Naive B cell (primary cell): ENCODE measurements around the gene EVI2B. TPM values are rescaled to one million over a fixed set of nuclear protein-coding genes. Genes with fewer than 3 reads are reported as not detected.
"Not testable (repeated sequence)": the region's sequence is repeated elsewhere in the genome, so short reads cannot be mapped to it uniquely, and the experiment has no call there.

Experiments used
- ATAC-seq, 2 donors: fragments of 150-1000 bp; cut with Tn5 transposase; 2 replicates each; pipeline ENCODE4 v1.10.0; 2021; ENCODE audit warnings: low read depth in 2 of 2, mild to moderate bottlenecking in 2 of 2, moderate library complexity in 2 of 2
- DNase-seq: peaks from one replicate; pipeline ENCODE4 v3.0.0; 2022
- H3K27ac Mint-ChIP-seq, 6 donors: one replicate each; pipeline ENCODE4 v1.8.0; 2020 to 2022; ENCODE audit warnings: mild to moderate bottlenecking in 6 of 6, mixed read lengths in 6 of 6, moderate library complexity in 5 of 6, inconsistent platforms in 2 of 6
- H3K27me3 Mint-ChIP-seq, 3 donors: one replicate each; pipeline ENCODE4 v1.8.0; 2021 to 2022; ENCODE audit warnings: mixed read lengths in 3 of 3, mild to moderate bottlenecking in 1 of 3
- H3K36me3 Mint-ChIP-seq, 2 donors: one replicate each; pipeline ENCODE4 v1.8.0; 2020 to 2022; ENCODE audit warnings: mixed read lengths in 2 of 2, inconsistent platforms in 1 of 2, mild to moderate bottlenecking in 1 of 2
- H3K4me1 Mint-ChIP-seq, 3 donors: one replicate each; pipeline ENCODE4 v1.8.0; 2020 to 2022; ENCODE audit warnings: mixed read lengths in 3 of 3, inconsistent platforms in 1 of 3, mild to moderate bottlenecking in 1 of 3, moderate library complexity in 1 of 3
- H3K4me3 Mint-ChIP-seq, 8 donors: one replicate each; pipeline ENCODE4 v1.8.0; 2020 to 2022; ENCODE audit warnings: mild to moderate bottlenecking in 8 of 8, mixed read lengths in 8 of 8, moderate library complexity in 8 of 8, inconsistent platforms in 2 of 8
- H3K9me3 Mint-ChIP-seq, 7 donors: one replicate each; pipeline ENCODE4 v1.8.0; 2020 to 2022; ENCODE audit warnings: mixed read lengths in 7 of 7, mild to moderate bottlenecking in 5 of 7, inconsistent platforms in 2 of 7, moderate library complexity in 1 of 7
- polyA plus RNA-seq, 6 donors: library from polyadenylated mRNA; unstranded; fragments of 300-500 nt; fragmentation: Illumina TruSeq; gene quantifications; one replicate each; pipeline ENCODE4 v1.2.3, GENCODE V29; 2021; ENCODE audit warnings: low read depth in 6 of 6

The EVI2B gene
- polyA plus RNA-seq, 6 donors from 2014 or later, result 146 to 201 (median 184) TPM

DNA sequence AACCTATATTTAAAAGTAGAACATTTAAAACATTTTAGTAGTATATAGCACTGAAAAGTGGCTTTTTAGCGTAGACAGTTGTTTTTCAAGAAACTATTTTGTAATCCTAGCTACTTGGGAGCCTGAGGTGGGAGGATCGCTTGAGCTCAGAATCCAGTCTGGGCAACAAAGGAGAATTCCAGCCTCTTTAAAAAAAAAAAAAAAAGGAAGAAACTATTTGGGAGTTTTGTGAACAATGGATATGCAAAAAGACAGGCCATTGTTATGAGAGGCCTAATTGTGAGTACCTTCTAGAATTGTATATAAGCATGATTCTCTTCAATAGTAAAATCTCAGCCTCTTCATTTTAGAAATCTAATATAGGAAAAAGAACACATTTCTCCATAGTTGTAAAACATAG, 34.5 kb downstream of the EVI2B start:
- Mint-ChIP-seq H3K4me1 (no peaks in the 10 kb centered on the region), H3K9me3 (peaks cover 0 to 3% (median 0%) of the 10 kb centered on the region in 7 donors), H3K4me3 (no peak overlapping the region), H3K36me3 (peaks cover 0 to 13% of the 10 kb centered on the region in 2 donors), H3K27me3 (no peaks in the 10 kb centered on the region), H3K27ac (no peak overlapping the region)
- DNase-seq (no peak), ATAC-seq (no peak)

DNA sequence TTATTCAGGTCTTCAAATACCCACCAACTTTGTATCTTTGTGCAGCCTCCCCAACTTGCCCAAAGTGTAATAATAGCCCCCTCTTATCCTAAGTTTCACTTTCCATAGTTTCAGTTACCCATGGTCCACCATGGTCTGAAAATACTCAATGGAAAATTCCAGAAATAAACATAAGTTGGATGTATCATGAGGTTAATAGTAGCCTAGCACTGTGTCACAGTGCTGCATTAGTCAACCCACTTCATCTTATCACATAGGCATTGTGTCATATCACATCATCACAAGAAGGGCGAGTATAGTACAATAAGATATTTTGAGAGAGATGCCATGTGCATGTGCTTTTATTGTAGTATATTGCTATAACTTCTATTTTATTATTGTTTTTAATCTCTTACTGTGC, 38.7 kb downstream of the EVI2B start:
- H3K27me3 Mint-ChIP-seq, result no peaks in the 10 kb centered on the region
- ATAC-seq (no peak), DNase-seq (no peak)
- no peak overlapping the region for H3K27ac Mint-ChIP-seq
- no peaks in the 10 kb centered on the region for H3K9me3 Mint-ChIP-seq
- peaks cover 0 to 13% of the 10 kb centered on the region in 2 donors for H3K36me3 Mint-ChIP-seq
- no peak overlapping the region for H3K4me3 Mint-ChIP-seq
- no peaks in the 10 kb centered on the region for H3K4me1 Mint-ChIP-seq

DNA sequence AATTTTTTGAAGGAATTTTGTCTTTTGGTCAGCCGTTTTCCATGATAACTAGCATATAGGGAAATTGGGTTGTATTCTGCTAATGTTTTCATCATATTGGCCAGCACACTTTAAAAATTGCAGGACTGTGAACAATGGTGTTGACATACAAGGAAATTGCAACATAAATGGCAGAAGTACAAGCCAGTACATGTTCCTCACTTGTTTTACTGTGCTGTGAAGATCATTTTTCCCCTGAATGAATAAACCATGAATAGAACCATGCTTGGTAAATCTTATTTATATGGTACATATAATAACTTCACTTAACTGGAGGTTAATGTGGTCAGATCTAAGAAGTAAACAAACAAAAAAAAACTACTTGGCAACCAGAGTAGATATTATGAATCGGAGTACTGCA, 39.6 kb downstream of the EVI2B start:
- no peak overlapping the region for H3K27ac Mint-ChIP-seq
- no peaks in the 10 kb centered on the region for H3K4me1 Mint-ChIP-seq
- H3K36me3 Mint-ChIP-seq, result peaks cover 0 to 19% of the 10 kb centered on the region in 2 donors
- DNase-seq, result no peak
- no peaks in the 10 kb centered on the region for H3K27me3 Mint-ChIP-seq
- ATAC-seq, result no peak
- H3K4me3 Mint-ChIP-seq, result no peak overlapping the region
- no peaks in the 10 kb centered on the region for H3K9me3 Mint-ChIP-seq

DNA sequence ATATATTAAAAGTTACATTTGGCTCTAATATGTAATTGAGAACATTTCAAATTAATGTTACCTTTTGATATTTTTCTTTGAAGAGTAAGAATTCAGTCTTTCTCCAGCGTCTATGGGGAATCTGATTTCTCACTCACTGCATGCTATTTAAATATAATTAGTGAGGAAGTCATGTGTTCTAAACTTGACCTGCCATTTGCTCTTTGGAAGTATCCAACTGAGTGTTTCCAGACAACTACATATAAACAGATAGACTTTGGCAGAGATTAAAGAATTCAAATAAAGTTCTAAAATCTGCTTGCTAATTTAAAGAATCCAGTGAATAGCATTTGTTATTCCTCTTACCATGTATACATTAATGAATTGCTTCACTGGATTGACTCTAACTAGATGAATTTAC, 40.3 kb downstream of the EVI2B start:
- Mint-ChIP-seq H3K36me3 (peaks cover 0 to 22% of the 10 kb centered on the region in 2 donors), H3K27me3 (no peaks in the 10 kb centered on the region), H3K9me3 (no peaks in the 10 kb centered on the region), H3K4me3 (no peak overlapping the region), H3K27ac (no peak overlapping the region), H3K4me1 (no peaks in the 10 kb centered on the region)
- ATAC-seq (no peak), DNase-seq (no peak)

DNA sequence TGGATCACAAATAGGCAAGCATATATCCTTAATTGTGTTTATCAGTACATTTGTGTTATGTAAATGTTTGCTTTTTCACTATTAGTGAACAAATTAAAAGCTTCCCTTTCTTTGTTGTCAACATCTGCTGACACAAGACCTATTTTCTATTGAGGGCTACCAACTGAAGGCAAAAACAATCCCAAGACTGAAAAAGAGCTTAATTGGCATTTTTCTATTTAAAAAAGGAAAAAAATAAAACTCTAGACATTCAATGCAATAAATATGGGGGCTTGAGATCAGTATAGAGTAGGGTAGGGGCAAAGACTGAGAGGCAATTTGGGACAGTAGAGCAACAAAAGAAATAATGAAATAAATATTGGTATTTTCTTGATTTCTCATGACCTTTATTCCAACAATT, 41.1 kb downstream of the EVI2B start:
- no peak overlapping the region for H3K4me3 Mint-ChIP-seq
- no peak for ATAC-seq

DNA sequence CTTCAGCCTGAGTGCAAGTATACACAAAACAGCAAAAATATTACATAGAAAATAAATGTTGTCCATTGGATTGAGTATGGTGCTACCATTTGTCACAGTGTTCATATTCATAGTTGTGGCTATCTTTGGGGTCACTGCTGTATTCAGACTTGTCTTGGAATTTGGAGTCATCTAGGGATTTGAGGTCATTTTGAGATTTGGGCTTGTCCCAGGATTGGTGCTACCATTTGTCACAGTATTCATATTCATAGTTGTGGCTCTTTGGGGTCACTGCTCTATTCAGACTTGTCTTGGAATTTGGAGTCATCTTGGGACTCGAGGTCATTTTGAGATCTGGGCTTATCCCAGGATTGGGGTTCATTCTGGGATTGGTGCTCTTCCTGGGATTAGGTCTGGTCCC, 41.6 kb downstream of the EVI2B start:
- H3K4me3 Mint-ChIP-seq, result no peak overlapping the region
- H3K27me3 Mint-ChIP-seq, result no peaks in the 10 kb centered on the region
- no peak for DNase-seq
- H3K4me1 Mint-ChIP-seq, result no peaks in the 10 kb centered on the region
- peak overlapping the region in 1 of 6 donors; percentile 71 for H3K27ac Mint-ChIP-seq
- H3K36me3 Mint-ChIP-seq, result peaks cover 8 to 14% of the 10 kb centered on the region in 2 donors
- no peaks in the 10 kb centered on the region for H3K9me3 Mint-ChIP-seq
- no peak for ATAC-seq

More for the DNA sequence above, 41.1 kb downstream of the EVI2B start:
- Mint-ChIP-seq H3K27ac (peak overlapping the region in 1 of 6 donors; percentile 76), H3K9me3 (no peaks in the 10 kb centered on the region), H3K36me3 (peaks cover 3 to 18% of the 10 kb centered on the region in 2 donors), H3K27me3 (no peaks in the 10 kb centered on the region), H3K4me1 (no peaks in the 10 kb centered on the region)
- no peak for DNase-seq

DNA sequence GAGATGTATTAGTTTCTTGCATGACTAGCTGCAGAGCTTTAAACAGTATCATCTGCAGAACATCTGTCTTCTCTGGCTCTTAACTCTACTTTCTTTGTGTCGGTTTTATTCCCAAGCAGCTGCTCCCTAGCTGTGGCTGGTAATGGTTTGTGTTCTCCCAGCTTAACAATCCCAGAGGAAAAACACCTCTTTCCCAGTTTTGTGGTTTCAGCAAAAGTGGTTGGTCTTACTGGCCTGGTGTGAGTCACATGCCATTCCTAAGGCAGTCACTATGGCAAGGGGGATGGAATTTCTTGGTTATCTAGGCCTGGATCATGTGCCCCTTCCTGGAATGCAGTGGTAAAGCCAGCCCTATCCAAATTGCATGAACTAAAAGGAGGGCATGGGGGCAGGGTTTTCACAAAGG, 44.3 kb downstream of the EVI2B start:
- ATAC-seq, result no peak
- H3K27ac Mint-ChIP-seq, result no peak overlapping the region
- H3K9me3 Mint-ChIP-seq, result no peaks in the 10 kb centered on the region
- no peak for DNase-seq
- no peaks in the 10 kb centered on the region for H3K27me3 Mint-ChIP-seq
- no peak overlapping the region for H3K4me3 Mint-ChIP-seq
- peaks cover 8 to 16% of the 10 kb centered on the region in 2 donors for H3K36me3 Mint-ChIP-seq
- H3K4me1 Mint-ChIP-seq, result peaks cover 0 to 7% (median 0%) of the 10 kb centered on the region in 3 donors

DNA sequence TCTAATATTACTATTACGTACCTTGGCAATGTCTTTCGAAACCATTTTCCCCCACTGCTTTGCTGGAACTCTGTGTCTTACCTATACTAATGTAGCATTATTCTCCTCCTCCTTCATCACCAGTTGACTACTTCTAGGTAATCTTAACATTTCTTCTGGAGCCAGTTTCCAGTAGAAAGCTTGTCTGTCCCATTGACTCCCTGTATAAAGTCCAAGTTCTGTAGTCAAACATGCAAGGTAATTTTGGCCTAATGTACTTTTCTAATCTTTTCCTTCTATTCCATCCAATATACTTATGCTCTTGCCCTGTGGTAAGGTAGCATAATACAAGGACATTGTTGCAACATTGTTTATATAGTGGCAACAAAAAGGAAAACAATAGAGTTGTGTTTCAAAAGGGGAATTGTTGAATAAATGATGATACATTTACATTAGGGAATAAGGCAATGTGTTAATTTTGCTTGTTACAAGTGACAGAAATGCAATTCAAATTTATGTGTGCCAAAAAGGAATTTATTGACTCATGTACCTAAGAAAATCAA, 44.7 kb downstream of the EVI2B start:
- Mint-ChIP-seq H3K27me3 (no peaks in the 10 kb centered on the region), H3K9me3 (no peaks in the 10 kb centered on the region), H3K36me3 (peaks cover 8 to 16% of the 10 kb centered on the region in 2 donors), H3K4me3 (no peak overlapping the region), H3K4me1 (peaks cover 0 to 7% (median 0%) of the 10 kb centered on the region in 3 donors), H3K27ac (no peak overlapping the region)
- DNase-seq, result no peak
- no peak for ATAC-seq

DNA sequence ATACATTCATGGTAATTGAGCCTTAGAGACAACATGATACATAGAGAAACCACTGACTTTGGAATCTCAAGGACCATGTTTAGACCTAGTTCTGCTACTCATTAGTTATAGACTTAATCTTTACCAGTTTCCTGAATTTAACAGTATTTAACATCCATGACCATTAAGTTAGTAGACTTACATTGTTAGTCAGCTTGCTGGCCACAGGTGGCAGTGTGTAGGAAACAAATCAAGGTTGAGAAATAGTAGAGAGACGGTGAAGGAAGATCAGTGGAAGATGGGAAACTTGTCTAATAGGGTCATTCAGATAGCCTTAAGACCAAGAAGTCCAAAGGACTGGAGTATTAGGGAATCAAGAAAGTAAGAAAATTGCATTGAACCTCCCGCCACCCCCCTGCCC, 47.8 kb downstream of the EVI2B start:
- peaks cover 0 to 7% (median 0%) of the 10 kb centered on the region in 3 donors for H3K4me1 Mint-ChIP-seq
- H3K4me3 Mint-ChIP-seq, result no peak overlapping the region
- H3K27ac Mint-ChIP-seq, result no peak overlapping the region
- H3K27me3 Mint-ChIP-seq, result no peaks in the 10 kb centered on the region
- peaks cover 8 to 16% of the 10 kb centered on the region in 2 donors for H3K36me3 Mint-ChIP-seq
- DNase-seq (peak; percentile 1), ATAC-seq (no peak)
- no peaks in the 10 kb centered on the region for H3K9me3 Mint-ChIP-seq

DNA sequence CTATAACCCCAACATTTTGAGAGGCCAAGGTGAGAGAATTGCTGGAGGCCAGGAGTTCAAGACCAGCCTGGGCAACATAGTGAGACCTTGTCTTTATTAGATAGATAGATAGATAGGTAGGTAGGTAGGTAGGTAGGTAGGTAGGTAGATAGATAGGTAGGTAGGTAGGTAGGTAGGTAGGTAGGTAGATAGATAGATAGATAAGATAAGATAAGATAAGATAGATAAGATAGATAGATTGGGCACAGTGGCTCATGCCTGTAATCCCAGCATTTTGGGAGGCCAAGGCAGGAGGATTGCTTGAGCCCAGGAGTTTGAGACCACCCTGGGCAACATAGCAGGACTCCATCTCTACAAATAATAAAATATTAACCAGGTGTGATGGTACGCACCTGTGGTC, 50.9 kb downstream of the EVI2B start:
- H3K4me1 Mint-ChIP-seq, H3K9me3 Mint-ChIP-seq, H3K27me3 Mint-ChIP-seq, H3K4me3 Mint-ChIP-seq, ATAC-seq, H3K36me3 Mint-ChIP-seq, DNase-seq: not testable (repeated sequence)
- H3K27ac Mint-ChIP-seq, result peak overlapping the region in 1 of 6 donors; percentile 69

DNA sequence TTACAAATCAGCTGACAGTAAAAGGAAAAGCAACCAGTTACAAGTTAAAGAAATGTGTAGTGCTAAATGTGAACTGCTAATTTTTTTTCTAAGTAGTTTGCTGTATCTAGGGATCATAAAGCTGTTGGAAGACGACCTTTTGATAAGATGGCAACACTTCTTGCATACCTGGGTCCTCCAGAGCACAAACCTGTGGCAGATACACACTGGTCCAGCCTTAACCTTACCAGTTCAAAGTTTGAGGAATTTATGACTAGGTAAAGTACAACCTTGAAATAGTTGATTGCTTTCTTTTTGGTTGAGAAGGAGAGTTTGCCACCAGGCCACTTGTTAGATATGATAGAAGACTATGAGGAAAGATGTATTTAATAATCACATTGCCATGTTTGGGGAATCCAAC, 52.3 kb downstream of the EVI2B start:
- no peak overlapping the region for H3K27ac Mint-ChIP-seq
- no peaks in the 10 kb centered on the region for H3K9me3 Mint-ChIP-seq
- H3K4me1 Mint-ChIP-seq, result peaks cover 0 to 7% (median 0%) of the 10 kb centered on the region in 3 donors
- DNase-seq (no peak), ATAC-seq (no peak)
- H3K36me3 Mint-ChIP-seq, result peaks cover 0 to 3% of the 10 kb centered on the region in 2 donors
- H3K4me3 Mint-ChIP-seq, result no peak overlapping the region
- H3K27me3 Mint-ChIP-seq, result no peaks in the 10 kb centered on the region

DNA sequence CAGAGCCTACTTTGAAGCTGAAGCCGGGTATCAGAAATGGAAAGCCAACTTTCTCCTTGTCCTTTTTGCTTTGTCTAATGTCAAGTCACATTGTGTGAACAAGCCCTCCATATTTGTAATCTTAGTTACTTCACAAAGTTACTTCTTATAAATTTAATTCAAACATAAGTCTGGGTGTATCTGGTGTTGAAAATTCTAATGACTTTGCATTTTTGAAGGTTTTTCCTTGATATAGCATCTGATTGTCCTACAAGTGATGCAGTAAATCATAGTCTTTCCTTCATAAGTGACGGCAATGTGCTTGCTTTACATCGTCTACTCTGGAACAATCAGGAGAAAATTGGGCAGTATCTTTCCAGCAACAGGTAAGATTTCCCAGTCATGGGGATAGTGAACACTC, 53.7 kb downstream of the EVI2B start:
- no peak overlapping the region for H3K4me3 Mint-ChIP-seq
- no peaks in the 10 kb centered on the region for H3K27me3 Mint-ChIP-seq
- no peak for ATAC-seq
- no peaks in the 10 kb centered on the region for H3K4me1 Mint-ChIP-seq
- no peak overlapping the region for H3K27ac Mint-ChIP-seq
- no peak for DNase-seq
- H3K36me3 Mint-ChIP-seq, result no peaks in the 10 kb centered on the region
- H3K9me3 Mint-ChIP-seq, result no peaks in the 10 kb centered on the region

DNA sequence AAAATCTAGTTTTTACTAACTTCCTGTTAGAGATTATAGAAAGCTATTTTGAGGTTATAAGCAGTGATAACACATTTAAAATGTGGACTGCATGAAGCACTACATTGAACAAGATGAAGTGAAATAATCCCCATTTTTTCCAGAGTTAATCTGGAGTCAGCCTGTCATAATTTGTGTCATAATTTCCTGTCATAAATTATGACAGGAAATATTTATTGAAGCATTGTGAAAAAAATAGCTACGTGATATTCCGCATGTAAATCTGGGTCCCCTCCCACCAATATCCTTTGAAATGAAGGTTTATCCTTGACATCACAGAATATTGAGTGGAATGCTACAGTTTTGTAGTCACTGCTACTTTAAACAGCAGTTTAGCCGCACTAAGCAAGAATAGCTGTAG, 56.9 kb downstream of the EVI2B start:
- Mint-ChIP-seq H3K4me1 (no peaks in the 10 kb centered on the region), H3K36me3 (no peaks in the 10 kb centered on the region), H3K27me3 (no peaks in the 10 kb centered on the region), H3K4me3 (no peak overlapping the region), H3K27ac (no peak overlapping the region), H3K9me3 (no peaks in the 10 kb centered on the region)
- ATAC-seq (no peak), DNase-seq (no peak)

DNA sequence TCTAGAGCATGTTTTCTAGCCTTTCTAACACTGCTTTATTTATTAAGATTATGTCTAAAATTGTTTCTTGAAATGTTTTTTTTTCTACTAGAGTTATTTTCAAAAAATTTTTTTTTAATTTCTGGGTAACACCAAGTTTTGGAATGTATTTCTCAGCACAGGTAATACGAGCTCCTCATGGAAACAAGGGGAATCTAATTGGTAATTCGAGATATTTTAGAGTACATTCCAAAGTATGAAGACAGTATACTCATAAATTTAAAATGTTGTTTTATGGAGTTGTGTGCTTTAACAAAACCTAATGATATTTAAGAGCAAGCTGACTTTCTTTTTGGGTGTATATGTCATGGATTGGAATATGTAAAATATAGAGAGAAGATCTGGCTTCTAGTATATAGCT, 59.2 kb downstream of the EVI2B start:
- Mint-ChIP-seq H3K4me3 (no peak overlapping the region), H3K4me1 (peaks cover 8 to 14% (median 14%) of the 10 kb centered on the region in 3 donors), H3K27me3 (no peaks in the 10 kb centered on the region), H3K9me3 (no peaks in the 10 kb centered on the region), H3K36me3 (no peaks in the 10 kb centered on the region), H3K27ac (no peak overlapping the region)
- ATAC-seq, result no peak
- DNase-seq, result no peak
